Measurements from ENCODE around the gene FEZF1. TPM values are rescaled to one million over a fixed set of nuclear protein-coding genes. Genes with fewer than 3 reads are reported as not detected.

Gene FEZF1
- total RNA-seq, 2 experiments from 2014 or later, result not detected

GRCh38 chr7:122339145-122339904 is 34.8 kb upstream of the FEZF1 start:
- Histone ChIP-seq H3K9me3 (ENCODE audit: low read length) (no peaks in the 10 kb centered on the region), H4K20me1 (ENCODE audit: insufficient read depth, low read length) (no peaks in the 10 kb centered on the region), H2AFZ (ENCODE audit: low read length) (no peak overlapping the region), H3K36me3 (ENCODE audit: insufficient read depth, low read length) (no peaks in the 10 kb centered on the region), H3K4me3 (ENCODE audit: low read depth, low read length, poor library complexity, severe bottlenecking) (no peak overlapping the region), H3K4me2 (ENCODE audit: low read length) (no peak overlapping the region), H3K4me1 (ENCODE audit: insufficient read depth, low read length, poor library complexity, severe bottlenecking) (no peaks in the 10 kb centered on the region), H3K79me2 (ENCODE audit: insufficient read depth, low read depth, low read length) (no peaks in the 10 kb centered on the region), H3K27ac (ENCODE audit: low read depth, low read length, poor library complexity, severe bottlenecking) (no peak overlapping the region), H3K9me2 (ENCODE audit: insufficient read depth, low read length) (no peaks in the 10 kb centered on the region)
- intact Hi-C loops (cut with micrococcal nuclease; ENCODE audit: unreplicated experiment), result no loop called here
- TF ChIP-seq, protein P1, sequence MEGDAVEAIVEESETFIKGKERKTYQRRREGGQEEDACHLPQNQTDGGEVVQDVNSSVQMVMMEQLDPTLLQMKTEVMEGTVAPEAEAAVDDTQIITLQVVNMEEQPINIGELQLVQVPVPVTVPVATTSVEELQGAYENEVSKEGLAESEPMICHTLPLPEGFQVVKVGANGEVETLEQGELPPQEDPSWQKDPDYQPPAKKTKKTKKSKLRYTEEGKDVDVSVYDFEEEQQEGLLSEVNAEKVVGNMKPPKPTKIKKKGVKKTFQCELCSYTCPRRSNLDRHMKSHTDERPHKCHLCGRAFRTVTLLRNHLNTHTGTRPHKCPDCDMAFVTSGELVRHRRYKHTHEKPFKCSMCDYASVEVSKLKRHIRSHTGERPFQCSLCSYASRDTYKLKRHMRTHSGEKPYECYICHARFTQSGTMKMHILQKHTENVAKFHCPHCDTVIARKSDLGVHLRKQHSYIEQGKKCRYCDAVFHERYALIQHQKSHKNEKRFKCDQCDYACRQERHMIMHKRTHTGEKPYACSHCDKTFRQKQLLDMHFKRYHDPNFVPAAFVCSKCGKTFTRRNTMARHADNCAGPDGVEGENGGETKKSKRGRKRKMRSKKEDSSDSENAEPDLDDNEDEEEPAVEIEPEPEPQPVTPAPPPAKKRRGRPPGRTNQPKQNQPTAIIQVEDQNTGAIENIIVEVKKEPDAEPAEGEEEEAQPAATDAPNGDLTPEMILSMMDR (conservative IDR thresholded peaks at IDR 0.05; ENCODE audit: low read length), result no peak
- TF ChIP-seq EZH2phosphoT487 (IDR thresholded peaks at IDR 0.05; ENCODE audit: borderline replicate concordance, low read depth, low read length), result no peak
- no peak for DNase-seq (ENCODE audit: low spot score)
- ChIA-PET CTCF (ENCODE audit: unreplicated experiment) (no interaction called here), POLR2A (no interaction called here)
- BruUV-seq (replicated peaks), result no TSS peak

DNA sequence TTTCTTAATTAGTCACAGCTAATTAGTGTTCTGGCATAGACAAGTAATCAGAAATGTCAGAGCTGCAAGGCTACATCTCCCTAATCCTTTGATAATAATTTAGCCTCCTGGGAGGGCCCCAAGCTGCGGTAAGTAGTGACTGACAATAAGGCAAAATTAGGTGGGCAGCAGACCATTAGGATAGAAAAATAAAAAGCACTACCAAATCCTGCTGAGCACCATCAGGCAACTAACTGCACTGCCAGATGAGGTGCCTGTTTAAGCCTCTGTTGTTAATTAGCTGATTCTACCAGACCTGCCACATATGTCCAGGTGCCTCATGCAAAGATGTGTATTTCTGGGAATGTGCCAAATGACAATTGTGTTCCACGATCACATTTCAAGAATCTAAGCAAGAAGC is 32.5 kb upstream of the FEZF1 start:
- H3K9me3 ChIP-seq (ENCODE audit: low read length), result no peaks in the 10 kb centered on the region
- TF ChIP-seq, protein P1 (conservative IDR thresholded peaks at IDR 0.05; ENCODE audit: low read length), result no peak
- no peak for TF ChIP-seq EZH2phosphoT487 (IDR thresholded peaks at IDR 0.05; ENCODE audit: borderline replicate concordance, low read depth, low read length)
- DNase-seq (ENCODE audit: low spot score), result no peak
- no peaks in the 10 kb centered on the region for H3K36me3 ChIP-seq (ENCODE audit: insufficient read depth, low read length)
- ChIA-PET POLR2A (interaction anchor here (0.7 to 1.3 kb wide), 2 partner anchors 8 to 9 kb away, joined by 3 to 4 read pairs; no protein-coding TSS in a partner anchor), CTCF (ENCODE audit: unreplicated experiment) (no interaction called here)
- H4K20me1 ChIP-seq (ENCODE audit: insufficient read depth, low read length), result no peaks in the 10 kb centered on the region
- BruUV-seq (replicated peaks), result no TSS peak
- no peak overlapping the region for H3K4me3 ChIP-seq (ENCODE audit: low read depth, low read length, poor library complexity, severe bottlenecking)
- H3K4me1 ChIP-seq (ENCODE audit: insufficient read depth, low read length, poor library complexity, severe bottlenecking), result no peaks in the 10 kb centered on the region
- no peak overlapping the region for H3K4me2 ChIP-seq (ENCODE audit: low read length)
- no peak overlapping the region for H2AFZ ChIP-seq (ENCODE audit: low read length)
- intact Hi-C loops (cut with micrococcal nuclease; ENCODE audit: unreplicated experiment), result no loop called here
- H3K79me2 ChIP-seq (ENCODE audit: insufficient read depth, low read depth, low read length), result no peaks in the 10 kb centered on the region
- no peak overlapping the region for H3K27ac ChIP-seq (ENCODE audit: low read depth, low read length, poor library complexity, severe bottlenecking)
- no peaks in the 10 kb centered on the region for H3K9me2 ChIP-seq (ENCODE audit: insufficient read depth, low read length)

DNA sequence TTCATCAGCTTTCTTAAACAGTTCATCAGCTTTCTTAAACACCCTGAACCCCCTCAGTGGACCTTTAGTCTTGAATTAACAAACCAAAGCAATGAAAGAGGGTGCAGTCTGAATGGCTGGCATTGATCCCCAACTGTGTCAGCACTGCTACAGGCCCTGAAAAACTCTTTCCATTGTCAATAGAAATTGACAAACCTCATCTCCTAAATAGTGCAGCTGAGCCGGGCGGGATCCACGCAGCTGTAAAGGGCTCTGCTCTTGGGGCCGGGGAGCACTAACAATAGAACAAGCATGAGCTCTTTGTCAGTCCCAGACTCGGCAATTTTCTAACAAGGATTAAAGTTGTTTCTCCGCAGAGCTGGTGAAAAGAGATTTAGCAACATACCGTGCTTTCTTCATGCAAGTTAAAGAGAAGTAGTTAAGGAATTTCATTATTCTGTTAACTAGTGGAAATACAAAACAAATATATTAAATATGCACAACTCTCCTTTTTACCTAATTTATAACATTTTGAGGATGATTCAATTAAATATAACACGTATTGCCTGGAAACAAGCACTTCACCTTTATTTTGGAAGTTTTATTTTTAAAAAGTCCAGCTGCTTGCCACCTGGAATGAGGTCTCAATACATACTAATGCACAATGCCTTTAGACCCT is 24.7 kb upstream of the FEZF1 start:
- no peaks in the 10 kb centered on the region for H3K9me3 ChIP-seq (ENCODE audit: low read length)
- no peak overlapping the region for H3K4me3 ChIP-seq (ENCODE audit: low read depth, low read length, poor library complexity, severe bottlenecking)
- no peak overlapping the region for H2AFZ ChIP-seq (ENCODE audit: low read length)
- no peaks in the 10 kb centered on the region for H3K36me3 ChIP-seq (ENCODE audit: insufficient read depth, low read length)
- H3K79me2 ChIP-seq (ENCODE audit: insufficient read depth, low read depth, low read length), result no peaks in the 10 kb centered on the region
- no peak for DNase-seq (ENCODE audit: low spot score)
- no TSS peak for BruUV-seq (replicated peaks)
- H4K20me1 ChIP-seq (ENCODE audit: insufficient read depth, low read length), result no peaks in the 10 kb centered on the region
- no peaks in the 10 kb centered on the region for H3K9me2 ChIP-seq (ENCODE audit: insufficient read depth, low read length)
- intact Hi-C loops (cut with micrococcal nuclease; ENCODE audit: unreplicated experiment), result no loop called here
- no peaks in the 10 kb centered on the region for H3K4me1 ChIP-seq (ENCODE audit: insufficient read depth, low read length, poor library complexity, severe bottlenecking)
- H3K27ac ChIP-seq (ENCODE audit: low read depth, low read length, poor library complexity, severe bottlenecking), result no peak overlapping the region
- no peak overlapping the region for H3K4me2 ChIP-seq (ENCODE audit: low read length)
- CTCF ChIA-PET (ENCODE audit: unreplicated experiment), result no interaction called here
- POLR2A ChIA-PET, result interaction anchor here (0.6 to 1.1 kb wide), 2 partner anchors 8 to 117 kb away, joined by 3 read pairs; no protein-coding TSS in a partner anchor
- TF ChIP-seq, protein P1 (conservative IDR thresholded peaks at IDR 0.05; ENCODE audit: low read length), result no peak
- no peak for TF ChIP-seq EZH2phosphoT487 (IDR thresholded peaks at IDR 0.05; ENCODE audit: borderline replicate concordance, low read depth, low read length)
